Umbilical cord (tissue), 2 donors: ENCODE results near the gene PROP1. TPM values are rescaled to one million over a fixed set of nuclear protein-coding genes. Genes with fewer than 3 reads are reported as not detected.
"Not testable (repeated sequence)": the region's sequence is repeated elsewhere in the genome, so short reads cannot be mapped to it uniquely, and the experiment has no call there.

Experiments used
- DNase-seq: peaks from one replicate; pipeline ENCODE4 v3.0.0-alpha.2; 2015; ENCODE audit warnings: low spot score
- total RNA-seq: library from RNA; depleted of rRNA; stranded (reverse); fragments of >200 nt; gene quantifications from one replicate; pipeline ENCODE4 v1.2.3, GENCODE V29; 2014; ENCODE audit warnings: low replicate concordance; ENCODE audit not compliant: insufficient read depth

The PROP1 gene
- total RNA-seq = not detected

- no peak for DNase-seq
These were observed at the start of gene PROP1 for GRCh38 chr5:177995691-177996595. PROP1 (minus strand) TSS chr5:177996242; CDS start chr5:177995933, 309 bp downstream.

- DNase-seq = not testable (repeated sequence)
These were observed 23.5 kb upstream of the PROP1 start for GRCh38 chr5:178019379-178020030.

GRCh38 chr5:178012758-178013157, 16.7 kb upstream of the PROP1 start:
- DNase-seq = not testable (repeated sequence)

DNA sequence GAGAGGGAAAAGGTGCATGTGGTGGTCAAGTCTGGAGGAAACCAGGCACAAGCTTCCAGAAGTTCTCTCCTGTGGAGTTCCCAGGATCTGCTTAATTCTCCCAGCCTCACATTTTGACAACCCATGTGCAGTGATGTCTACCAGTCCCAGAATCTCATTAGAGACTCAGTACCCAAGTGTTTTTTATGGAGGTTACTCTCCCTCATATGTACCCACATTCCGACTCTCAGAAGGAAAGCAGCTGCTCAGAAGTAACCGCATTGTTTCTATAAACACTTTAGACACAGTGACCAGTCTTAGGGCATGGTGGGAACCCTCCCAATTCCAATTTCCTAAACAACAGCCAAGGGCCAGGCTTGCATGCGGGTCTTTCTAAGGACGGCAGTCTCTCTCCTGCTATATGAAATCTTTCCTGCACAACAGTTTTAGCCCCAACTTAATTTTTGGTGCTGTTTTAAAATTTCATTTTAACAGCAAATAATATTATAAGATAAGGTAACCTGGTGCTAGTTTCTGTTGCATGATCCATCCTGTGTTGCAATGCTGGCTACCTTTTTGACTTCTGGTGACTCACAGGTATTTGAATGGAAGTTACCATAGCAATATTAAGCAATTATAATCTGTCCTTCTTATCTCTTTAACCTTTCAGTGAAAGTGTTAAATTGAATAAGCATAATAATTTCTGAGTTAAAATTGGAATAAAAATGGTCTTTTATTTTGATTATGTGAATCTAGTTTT, 15.9 kb upstream of the PROP1 start:
- not testable (repeated sequence) for DNase-seq

DNA sequence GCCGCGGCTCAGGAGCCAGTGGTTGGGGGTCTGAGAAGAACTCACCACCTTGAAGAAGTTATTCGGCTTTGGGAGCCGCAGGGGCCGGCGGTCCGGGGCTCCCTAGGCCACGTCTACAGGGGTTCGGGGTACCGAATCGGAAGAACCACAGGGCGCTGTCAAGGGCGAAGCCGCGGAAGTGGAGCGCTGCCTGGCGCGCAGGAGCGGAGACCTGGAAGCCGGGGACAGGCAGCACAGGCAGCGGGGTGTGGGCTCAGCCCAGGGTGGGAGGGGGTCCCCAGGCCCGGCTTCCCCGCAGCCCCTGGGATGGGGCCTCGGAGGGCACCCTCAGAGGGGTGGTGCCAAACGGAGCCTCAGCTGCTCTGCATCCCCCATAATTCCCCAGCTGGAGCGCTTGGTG, 11.2 kb upstream of the PROP1 start:
- DNase-seq = not testable (repeated sequence)

DNA sequence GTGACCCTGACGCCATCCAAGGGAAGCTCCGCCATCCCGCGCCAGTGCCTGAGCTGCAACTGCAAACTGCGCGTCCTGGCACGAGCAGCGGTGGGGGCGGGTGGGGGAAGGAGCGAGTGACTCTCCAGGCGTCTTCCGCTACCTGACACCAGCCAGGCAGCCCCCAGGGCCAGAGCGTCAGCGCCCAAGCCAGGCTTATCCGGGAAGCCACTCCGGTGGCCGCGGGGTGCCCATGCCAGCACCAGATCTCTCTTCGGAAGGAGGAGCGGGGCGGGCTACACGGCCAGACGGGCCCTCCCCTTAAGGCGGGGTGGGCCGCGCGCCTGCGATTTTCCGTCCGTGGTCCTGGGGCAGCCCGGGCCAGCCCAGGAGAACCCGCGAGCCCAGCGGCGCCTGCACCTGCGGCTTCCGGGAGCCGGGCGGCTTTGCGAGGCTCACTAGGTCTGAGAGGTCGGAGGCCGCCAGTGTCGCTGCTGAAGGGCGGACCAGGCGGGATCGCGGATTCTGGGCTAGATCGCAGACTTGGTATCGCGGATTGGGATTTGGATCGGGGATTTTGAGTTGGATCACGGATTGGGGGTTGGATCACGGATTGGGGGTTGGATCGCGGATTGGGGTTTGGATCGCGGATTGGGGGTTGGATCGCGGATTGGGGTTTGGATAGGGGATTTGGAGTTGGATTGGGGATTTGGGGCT, 10.6 kb upstream of the PROP1 start:
- not testable (repeated sequence) for DNase-seq

- not testable (repeated sequence) for DNase-seq
These were observed 10.1 kb upstream of the PROP1 start for GRCh38 chr5:178006181-178006535.

DNA sequence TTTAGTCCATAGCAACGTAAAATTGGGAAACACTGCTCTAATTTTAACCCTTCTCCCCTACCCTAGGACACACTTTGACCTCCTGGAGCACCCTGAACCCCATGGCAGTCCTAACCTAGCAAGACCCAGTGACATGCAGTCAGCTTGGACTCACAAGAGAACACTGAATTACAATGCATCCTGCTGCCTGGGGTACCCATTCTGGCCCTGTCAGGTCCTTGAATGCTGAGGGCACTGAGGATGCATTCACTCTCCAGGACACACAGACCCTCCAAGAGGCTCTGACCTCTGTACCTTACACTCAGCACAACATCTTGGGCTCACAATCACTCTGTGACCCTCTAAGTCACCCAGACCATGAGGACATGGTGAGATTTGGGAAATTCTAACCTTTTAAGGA, 1.8 kb upstream of the PROP1 start:
- no peak for DNase-seq

DNA sequence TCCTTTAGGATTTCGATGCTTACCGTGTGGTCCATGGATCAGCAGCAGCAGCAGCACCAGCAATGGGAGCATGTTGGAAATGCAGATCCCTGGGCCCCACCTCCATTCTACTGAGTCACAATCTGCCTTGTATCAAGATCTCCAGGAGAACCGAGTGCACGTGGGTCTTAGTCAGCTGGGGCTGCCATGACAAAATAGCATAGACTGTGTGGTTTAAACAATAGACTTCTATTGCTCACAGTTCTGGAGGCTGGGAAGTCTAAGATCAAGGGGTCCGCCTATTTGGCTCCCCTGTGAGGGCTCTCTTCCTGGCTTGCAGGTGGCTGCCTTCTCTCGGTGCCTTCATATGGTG, 1.3 kb upstream of the PROP1 start:
- no peak for DNase-seq

DNA sequence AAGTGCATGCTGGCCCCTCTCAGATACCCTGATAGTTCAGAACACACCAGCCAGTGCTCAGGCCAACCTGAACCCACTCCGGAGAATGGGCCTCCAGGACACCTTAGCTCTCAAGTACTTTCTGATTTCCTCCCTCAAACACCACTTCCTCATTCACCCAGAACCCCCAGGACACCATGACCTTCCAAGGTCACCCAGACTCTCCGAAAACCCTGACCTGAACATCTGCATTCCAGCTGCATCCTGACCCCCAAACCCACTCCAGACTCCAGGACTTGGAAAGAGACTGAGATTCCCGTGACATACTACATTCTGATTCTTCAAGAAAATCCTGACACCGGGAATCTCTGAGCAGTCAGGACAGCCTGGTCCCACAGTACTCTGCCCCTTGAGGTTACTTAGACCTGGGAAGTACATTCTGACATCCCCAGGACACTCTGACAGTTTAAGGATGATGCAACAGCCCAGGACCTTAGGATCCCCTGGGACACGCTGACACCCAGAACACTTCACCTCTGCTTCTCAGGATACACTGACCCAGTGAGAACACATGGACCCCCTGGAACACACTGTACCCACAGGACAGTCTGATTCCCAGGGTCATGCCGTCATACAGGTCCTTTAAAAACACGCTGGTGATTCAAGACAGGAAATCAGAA, 747 bp upstream of the PROP1 start:
- no peak for DNase-seq

- DNase-seq = no peak
These were observed 1.4 kb downstream of the PROP1 start for GRCh38 chr5:177994561-177995190.

GRCh38 chr5:177994063-177994462, 2.0 kb downstream of the PROP1 start:
- DNase-seq = no peak

- DNase-seq = no peak
These were observed 3.6 kb downstream of the PROP1 start for GRCh38 chr5:177992466-177992865.

DNA sequence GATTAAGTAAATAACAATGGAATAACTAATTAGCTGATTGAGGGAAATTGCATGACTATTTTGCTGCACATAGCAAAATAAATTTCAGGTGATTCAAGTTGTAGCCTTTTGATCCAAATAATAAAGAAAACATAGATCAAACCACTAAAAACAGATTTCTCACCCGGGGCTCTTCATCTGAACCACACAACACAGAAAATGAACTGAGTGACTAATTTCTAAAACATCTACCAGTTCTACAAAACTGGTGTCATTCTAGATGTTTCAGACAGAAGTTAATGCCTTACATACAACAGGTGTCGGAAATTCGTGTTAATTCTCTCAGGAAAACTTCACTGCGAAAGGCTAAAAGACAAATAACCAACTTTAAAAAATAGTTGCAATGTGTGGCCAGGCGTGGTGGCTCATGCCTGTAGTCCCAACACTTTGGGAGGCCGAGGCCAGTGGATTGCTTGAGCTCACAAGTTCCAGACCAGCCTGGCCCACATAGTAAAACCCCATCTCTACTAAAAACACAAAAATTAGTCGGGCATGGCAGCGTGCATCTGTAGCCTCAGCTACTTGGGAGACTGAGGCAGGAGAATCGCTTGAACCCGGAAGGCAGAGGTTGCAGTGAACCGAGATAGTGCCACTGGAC, 6.9 kb downstream of the PROP1 start:
- no peak for DNase-seq

GRCh38 chr5:177987326-177987725, 8.7 kb downstream of the PROP1 start:
- no peak for DNase-seq

GRCh38 chr5:177985430-177986040, 10.5 kb downstream of the PROP1 start:
- DNase-seq = no peak

DNA sequence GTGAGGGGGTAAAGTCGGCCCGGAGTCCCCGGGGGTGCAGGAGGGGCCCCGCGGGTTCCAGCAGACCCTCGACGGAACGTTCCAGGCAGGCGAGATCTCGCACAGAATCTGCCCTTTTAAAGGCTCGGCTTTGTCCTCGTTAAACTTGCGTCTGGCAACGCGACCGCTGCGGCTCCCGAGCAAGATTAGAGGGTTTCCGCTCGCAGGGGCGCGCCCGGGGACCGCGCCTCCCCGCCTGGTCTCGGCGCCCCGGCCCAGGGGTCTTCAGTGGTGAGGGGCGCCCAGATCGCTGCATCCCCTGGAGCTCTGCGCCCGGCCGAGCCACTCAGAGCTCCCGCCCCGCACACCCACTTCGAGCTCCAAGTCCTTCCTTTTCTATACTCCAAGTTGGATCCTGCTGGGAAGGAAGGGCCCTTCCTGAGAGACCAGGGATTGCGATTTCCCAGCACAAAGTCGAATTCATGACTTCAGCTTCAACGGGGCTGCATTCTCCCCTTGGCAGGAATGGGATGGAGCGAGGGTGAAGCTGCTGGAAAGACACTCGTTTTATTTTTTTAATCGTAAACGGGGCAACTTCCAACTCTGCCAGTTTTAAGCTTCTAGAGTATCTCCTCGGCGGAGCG, 11.3 kb downstream of the PROP1 start:
- DNase-seq = no peak

DNA sequence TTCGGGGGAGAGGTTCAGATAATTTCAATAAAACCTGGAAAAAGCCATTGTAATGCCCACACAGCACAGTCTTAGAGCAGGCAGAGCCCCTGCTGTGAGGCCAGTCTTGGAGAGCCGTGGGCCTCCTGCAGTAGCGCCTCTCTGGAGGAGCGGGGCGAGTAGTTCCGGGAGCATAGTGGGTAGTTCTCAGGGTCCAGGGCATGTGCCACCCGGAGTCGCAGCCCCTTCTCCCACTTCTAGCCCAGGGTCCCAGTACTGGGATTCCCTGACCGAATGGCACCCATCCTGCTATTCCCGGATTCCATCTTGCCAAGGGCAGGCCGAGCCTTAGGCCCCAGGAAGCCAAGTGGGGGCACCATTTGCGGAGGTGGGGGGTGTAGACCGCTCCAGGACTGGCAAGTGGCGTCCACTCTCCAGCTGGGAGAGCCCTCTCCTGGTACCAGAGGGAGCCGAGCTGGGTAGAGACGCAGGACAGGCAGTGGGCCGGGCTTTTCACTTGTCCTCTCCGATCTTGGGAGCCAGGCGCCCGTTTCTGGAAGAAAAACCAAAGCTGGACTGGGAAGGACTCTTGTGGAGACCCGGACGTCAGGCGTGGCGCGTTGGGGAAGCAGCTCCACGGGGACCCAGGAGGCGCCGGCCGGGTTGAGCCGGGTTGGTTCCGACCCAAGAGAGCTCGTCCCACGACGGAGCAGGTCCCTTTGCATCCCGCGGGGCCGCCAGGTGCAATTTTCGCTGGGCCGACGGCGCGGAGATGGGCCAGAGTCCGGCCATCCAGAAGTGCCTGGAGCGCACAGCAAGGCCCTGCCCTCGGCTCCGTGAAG, 12.1 kb downstream of the PROP1 start:
- DNase-seq = no peak
